Fibroblast of skin of right quadriceps (primary cell): ENCODE data around the gene SLC6A6.

Source experiments
- DNase-seq: peaks from one replicate; pipeline ENCODE4 v3.0.0-alpha.2; 2013

The SLC6A6 gene

GRCh38 chr3:14373753-14374376, 28.5 kb upstream of the SLC6A6 start:
- no peak for DNase-seq

GRCh38 chr3:14374444-14374883, 27.9 kb upstream of the SLC6A6 start:
- DNase-seq: no peak

- no peak for DNase-seq
Measured at GRCh38 chr3:14375192-14375591, 27.2 kb upstream of the SLC6A6 start.

GRCh38 chr3:14376348-14377043, 25.9 kb upstream of the SLC6A6 start:
- no peak for DNase-seq

GRCh38 chr3:14377044-14377837, 25.2 kb upstream of the SLC6A6 start:
- no peak for DNase-seq

- no peak for DNase-seq
Measured at GRCh38 chr3:14377838-14378169, 24.6 kb upstream of the SLC6A6 start.

GRCh38 chr3:14378415-14378814, 24.0 kb upstream of the SLC6A6 start:
- DNase-seq: no peak

GRCh38 chr3:14379843-14380242, 22.6 kb upstream of the SLC6A6 start:
- DNase-seq: no peak

- DNase-seq: no peak
Measured at GRCh38 chr3:14386254-14386653, 16.2 kb upstream of the SLC6A6 start.

- DNase-seq: no peak
Measured at GRCh38 chr3:14388201-14388600, 14.2 kb upstream of the SLC6A6 start.

- DNase-seq: no peak
Measured at GRCh38 chr3:14389166-14389606, 13.2 kb upstream of the SLC6A6 start.

- DNase-seq: no peak
Measured at GRCh38 chr3:14389716-14390115, 12.7 kb upstream of the SLC6A6 start.

GRCh38 chr3:14391033-14391432, 11.4 kb upstream of the SLC6A6 start:
- peak; percentile 54 for DNase-seq

- no peak for DNase-seq
Measured at GRCh38 chr3:14392231-14392630, 10.2 kb upstream of the SLC6A6 start.

- no peak for DNase-seq
Measured at GRCh38 chr3:14392803-14393319, 9.5 kb upstream of the SLC6A6 start.

- DNase-seq: peak; percentile 51
Measured at GRCh38 chr3:14393440-14394106, 8.8 kb upstream of the SLC6A6 start.

GRCh38 chr3:14396031-14396692, 6.2 kb upstream of the SLC6A6 start:
- no peak for DNase-seq

GRCh38 chr3:14397046-14397445, 5.4 kb upstream of the SLC6A6 start:
- no peak for DNase-seq

GRCh38 chr3:14397531-14397930, 4.9 kb upstream of the SLC6A6 start:
- DNase-seq: no peak

- DNase-seq: no peak
Measured at GRCh38 chr3:14397940-14398796, 4.2 kb upstream of the SLC6A6 start.

GRCh38 chr3:14398797-14399106, 3.7 kb upstream of the SLC6A6 start:
- DNase-seq: no peak
